Measurements from ENCODE around the gene PBX1.

The PBX1 gene

DNA sequence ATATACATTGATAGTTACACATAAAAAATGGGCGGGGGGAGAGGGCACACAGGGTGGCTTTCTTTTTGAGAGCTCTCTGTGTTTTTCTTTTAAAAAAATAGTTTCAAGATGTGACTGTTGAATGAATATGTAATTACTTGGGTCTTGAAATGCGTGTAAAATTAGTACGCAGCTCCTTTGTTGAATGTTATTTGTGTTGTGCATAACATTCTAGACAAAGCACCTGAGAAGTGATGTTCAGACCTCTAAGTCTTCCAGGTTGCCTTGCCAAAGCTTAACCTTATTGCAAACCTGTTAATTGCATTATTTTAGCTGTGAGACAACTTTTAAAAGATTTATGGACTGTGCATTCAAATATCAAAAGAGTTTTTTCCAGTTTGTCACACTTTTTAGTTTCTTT lies 5.4 kb downstream of the PBX1 start:
- peaks cover 49% of the 10 kb centered on the region for H3K27me3 ChIP-seq
- no peaks in the 10 kb centered on the region for H3K36me3 ChIP-seq
- no peak overlapping the region for H3K4me3 ChIP-seq (ENCODE audit: low read depth in 1 of 2, low read length in 1 of 2)
- peaks cover 0 to 9% of the 10 kb centered on the region in 2 experiments for H3K4me1 ChIP-seq (ENCODE audit: control insufficient read depth in 1 of 2, insufficient read depth in 1 of 2, low read depth in 1 of 2, low read length in 1 of 2)
- TF ChIP-seq, protein P1, sequence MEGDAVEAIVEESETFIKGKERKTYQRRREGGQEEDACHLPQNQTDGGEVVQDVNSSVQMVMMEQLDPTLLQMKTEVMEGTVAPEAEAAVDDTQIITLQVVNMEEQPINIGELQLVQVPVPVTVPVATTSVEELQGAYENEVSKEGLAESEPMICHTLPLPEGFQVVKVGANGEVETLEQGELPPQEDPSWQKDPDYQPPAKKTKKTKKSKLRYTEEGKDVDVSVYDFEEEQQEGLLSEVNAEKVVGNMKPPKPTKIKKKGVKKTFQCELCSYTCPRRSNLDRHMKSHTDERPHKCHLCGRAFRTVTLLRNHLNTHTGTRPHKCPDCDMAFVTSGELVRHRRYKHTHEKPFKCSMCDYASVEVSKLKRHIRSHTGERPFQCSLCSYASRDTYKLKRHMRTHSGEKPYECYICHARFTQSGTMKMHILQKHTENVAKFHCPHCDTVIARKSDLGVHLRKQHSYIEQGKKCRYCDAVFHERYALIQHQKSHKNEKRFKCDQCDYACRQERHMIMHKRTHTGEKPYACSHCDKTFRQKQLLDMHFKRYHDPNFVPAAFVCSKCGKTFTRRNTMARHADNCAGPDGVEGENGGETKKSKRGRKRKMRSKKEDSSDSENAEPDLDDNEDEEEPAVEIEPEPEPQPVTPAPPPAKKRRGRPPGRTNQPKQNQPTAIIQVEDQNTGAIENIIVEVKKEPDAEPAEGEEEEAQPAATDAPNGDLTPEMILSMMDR (IDR thresholded peaks at IDR 0.05), result no peak
- H3K9me3 ChIP-seq, result no peaks in the 10 kb centered on the region
- H3K27ac ChIP-seq, result no peak overlapping the region

DNA sequence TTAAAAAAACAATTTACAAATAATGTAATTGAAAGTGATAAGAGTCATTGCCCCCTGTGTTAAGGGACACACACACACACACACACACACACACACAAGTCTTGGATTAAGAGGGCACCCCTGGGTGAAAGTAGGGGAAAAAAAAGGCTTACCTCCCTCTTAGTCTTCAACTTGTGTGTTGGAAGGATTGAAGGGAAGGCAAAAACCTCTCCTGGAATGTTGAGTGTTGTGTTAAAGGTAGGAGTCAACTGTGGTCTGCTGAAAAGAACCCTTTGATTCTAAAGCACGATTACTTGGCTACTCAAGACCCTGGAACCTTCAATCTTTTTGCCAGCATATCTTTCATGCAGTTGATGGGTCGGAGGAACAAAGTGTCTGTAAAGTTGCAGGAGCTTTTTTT lies 6.4 kb downstream of the PBX1 start:
- TF ChIP-seq, protein P1 (IDR thresholded peaks at IDR 0.05), result no peak
- peaks cover 39% of the 10 kb centered on the region for H3K27me3 ChIP-seq
- no peak overlapping the region for H3K27ac ChIP-seq
- no peaks in the 10 kb centered on the region for H3K36me3 ChIP-seq
- H3K9me3 ChIP-seq, result no peaks in the 10 kb centered on the region
- no peak overlapping the region for H3K4me3 ChIP-seq (ENCODE audit: low read depth in 1 of 2, low read length in 1 of 2)
- no peaks in the 10 kb centered on the region for H3K4me1 ChIP-seq (ENCODE audit: control insufficient read depth in 1 of 2, insufficient read depth in 1 of 2, low read depth in 1 of 2, low read length in 1 of 2)

DNA sequence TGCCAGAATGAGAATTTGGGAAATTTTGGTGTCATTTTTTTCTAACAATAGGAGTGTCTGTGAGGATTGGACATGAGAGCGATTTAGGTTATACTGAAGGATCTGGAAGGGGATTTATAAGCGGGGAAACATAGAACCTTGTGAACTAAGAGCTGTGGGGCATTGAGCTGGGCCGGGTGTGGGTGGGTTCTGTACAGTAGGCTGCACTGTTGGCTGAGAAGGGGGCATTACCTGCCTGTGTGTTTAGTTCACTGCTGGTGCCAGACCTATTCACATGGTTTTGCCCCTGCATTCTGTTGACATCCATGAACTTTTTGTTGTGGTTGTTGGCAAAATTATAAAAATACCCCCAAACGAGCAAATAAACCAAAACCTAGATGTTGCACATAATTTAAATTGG lies 8.8 kb downstream of the PBX1 start:
- no peaks in the 10 kb centered on the region for H3K4me1 ChIP-seq (ENCODE audit: control insufficient read depth in 1 of 2, insufficient read depth in 1 of 2, low read depth in 1 of 2, low read length in 1 of 2)
- H3K9me3 ChIP-seq, result no peaks in the 10 kb centered on the region
- H3K27ac ChIP-seq, result no peak overlapping the region
- TF ChIP-seq, protein P1 (IDR thresholded peaks at IDR 0.05), result no peak
- peaks cover 15% of the 10 kb centered on the region for H3K27me3 ChIP-seq
- H3K4me3 ChIP-seq (ENCODE audit: low read depth in 1 of 2, low read length in 1 of 2), result no peak overlapping the region
- H3K36me3 ChIP-seq, result no peaks in the 10 kb centered on the region

DNA sequence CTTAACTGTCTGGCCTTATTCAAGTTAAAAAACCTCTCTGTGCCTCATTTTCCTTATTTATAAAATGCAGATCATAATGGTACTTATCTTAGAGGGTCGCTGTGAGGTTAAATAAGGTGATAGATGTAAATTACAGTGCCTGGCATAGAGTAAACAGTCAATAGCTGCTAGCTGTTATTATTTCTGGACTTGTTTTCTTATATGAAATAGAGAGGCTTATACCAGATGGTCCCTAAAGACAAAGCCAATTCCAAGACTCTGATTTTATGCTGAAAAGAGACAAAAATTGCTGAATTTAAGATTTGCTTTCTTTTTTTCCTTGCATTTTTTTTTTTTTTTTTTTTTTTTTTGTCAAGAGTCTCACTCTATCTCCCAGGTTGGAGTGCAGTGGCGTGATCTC lies 10.3 kb downstream of the PBX1 start:
- TF ChIP-seq, protein P1 (IDR thresholded peaks at IDR 0.05), result no peak
- H3K4me1 ChIP-seq (ENCODE audit: control insufficient read depth in 1 of 2, insufficient read depth in 1 of 2, low read depth in 1 of 2, low read length in 1 of 2), result no peaks in the 10 kb centered on the region
- no peak overlapping the region for H3K27ac ChIP-seq
- no peak overlapping the region for H3K4me3 ChIP-seq (ENCODE audit: low read depth in 1 of 2, low read length in 1 of 2)
- H3K27me3 ChIP-seq, result peaks cover 1% of the 10 kb centered on the region
- no peaks in the 10 kb centered on the region for H3K9me3 ChIP-seq
- H3K36me3 ChIP-seq, result no peaks in the 10 kb centered on the region

DNA sequence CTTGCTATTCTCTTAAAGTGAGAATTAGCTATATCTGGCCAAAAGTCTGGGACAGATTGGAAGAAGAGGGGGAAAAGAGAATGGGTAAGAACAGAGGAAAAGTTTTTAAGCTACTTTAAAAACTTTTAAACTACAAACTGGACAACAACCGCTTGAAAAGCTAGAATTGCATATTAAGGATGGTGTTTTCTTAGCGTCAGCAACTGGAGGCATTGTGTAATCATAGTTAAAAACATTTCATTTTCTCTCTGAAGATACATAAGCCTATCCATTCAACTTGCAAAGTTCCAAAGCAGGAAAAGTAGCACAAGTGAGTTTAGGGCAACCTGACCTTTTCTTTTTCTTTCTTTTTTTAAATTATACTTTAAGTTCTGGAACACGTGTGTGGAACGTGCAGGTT lies 10.9 kb downstream of the PBX1 start:
- Histone ChIP-seq H3K4me3 (ENCODE audit: low read depth in 1 of 2, low read length in 1 of 2) (no peak overlapping the region), H3K9me3 (no peaks in the 10 kb centered on the region), H3K4me1 (ENCODE audit: control insufficient read depth in 1 of 2, insufficient read depth in 1 of 2, low read depth in 1 of 2, low read length in 1 of 2) (no peaks in the 10 kb centered on the region), H3K36me3 (no peaks in the 10 kb centered on the region), H3K27me3 (no peaks in the 10 kb centered on the region), H3K27ac (no peak overlapping the region)
- TF ChIP-seq, protein P1 (IDR thresholded peaks at IDR 0.05), result no peak

DNA sequence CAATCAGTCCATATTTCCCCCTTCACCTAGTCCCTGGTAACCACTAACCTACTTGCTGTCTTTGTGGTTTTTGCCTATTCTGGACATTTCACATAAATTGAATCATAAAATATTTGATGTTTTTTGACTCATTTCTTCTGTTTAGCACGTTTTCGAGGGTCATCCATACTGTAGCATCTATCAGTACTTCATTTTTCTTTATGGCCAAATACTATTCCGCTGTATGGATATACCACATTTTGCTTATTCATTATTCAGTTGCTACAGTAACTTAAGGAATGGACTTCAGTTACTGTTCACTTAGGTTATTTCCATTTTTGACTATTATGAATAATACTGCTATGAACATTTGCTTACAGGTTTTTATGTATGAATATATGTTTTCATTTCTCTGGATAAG lies 12.3 kb downstream of the PBX1 start:
- Histone ChIP-seq H3K4me1 (ENCODE audit: control insufficient read depth in 1 of 2, insufficient read depth in 1 of 2, low read depth in 1 of 2, low read length in 1 of 2) (no peaks in the 10 kb centered on the region), H3K4me3 (ENCODE audit: low read depth in 1 of 2, low read length in 1 of 2) (no peak overlapping the region), H3K27me3 (no peaks in the 10 kb centered on the region), H3K9me3 (no peaks in the 10 kb centered on the region), H3K36me3 (no peaks in the 10 kb centered on the region), H3K27ac (no peak overlapping the region)
- TF ChIP-seq, protein P1 (IDR thresholded peaks at IDR 0.05), result no peak

All from neutrophil (primary cell).